Nephron progenitor cell (in vitro differentiated cells): Measurements from ENCODE around the gene SPP1.

Source experiments
- DNase-seq: peaks from one replicate; pipeline ENCODE4 v3.0.0; 2021
- H3K27ac Mint-ChIP-seq: 2 replicates; pipeline ENCODE4 v1.8.0; 2021; ENCODE audit warnings: mild to moderate bottlenecking, moderate library complexity, mixed read lengths
- H3K27me3 Mint-ChIP-seq: 2 replicates; pipeline ENCODE4 v1.8.0; 2021; ENCODE audit warnings: mild to moderate bottlenecking, low read depth, mixed read lengths; ENCODE audit not compliant: poor library complexity
- H3K36me3 Mint-ChIP-seq: 2 replicates; pipeline ENCODE4 v1.8.0; 2021; ENCODE audit warnings: low read depth, mixed read lengths
- H3K4me1 Mint-ChIP-seq: 2 replicates; pipeline ENCODE4 v1.8.0; 2021; ENCODE audit warnings: mixed read lengths
- H3K4me3 Mint-ChIP-seq: 2 replicates; pipeline ENCODE4 v1.8.0; 2021; ENCODE audit warnings: mild to moderate bottlenecking, moderate library complexity, mixed read lengths
- H3K9me3 Mint-ChIP-seq: 2 replicates; pipeline ENCODE4 v1.8.0; 2021; ENCODE audit warnings: mild to moderate bottlenecking, moderate library complexity, mixed read lengths
- TF ChIP-seq, protein P1 (sequence below): fragments of 200-600 bp; sonication (generic); IDR thresholded peaks from 2 replicates; pipeline ENCODE4 v1.5.0; 2021; ENCODE audit warnings: antibody characterized with exemption

Gene SPP1

GRCh38 chr4:87941537-87942392 is 33.7 kb upstream of the SPP1 start:
- no peaks in the 10 kb centered on the region for H3K9me3 Mint-ChIP-seq
- no peak for DNase-seq
- H3K4me1 Mint-ChIP-seq = peaks cover 12% of the 10 kb centered on the region
- H3K4me3 Mint-ChIP-seq = no peak overlapping the region
- TF ChIP-seq, protein P1, sequence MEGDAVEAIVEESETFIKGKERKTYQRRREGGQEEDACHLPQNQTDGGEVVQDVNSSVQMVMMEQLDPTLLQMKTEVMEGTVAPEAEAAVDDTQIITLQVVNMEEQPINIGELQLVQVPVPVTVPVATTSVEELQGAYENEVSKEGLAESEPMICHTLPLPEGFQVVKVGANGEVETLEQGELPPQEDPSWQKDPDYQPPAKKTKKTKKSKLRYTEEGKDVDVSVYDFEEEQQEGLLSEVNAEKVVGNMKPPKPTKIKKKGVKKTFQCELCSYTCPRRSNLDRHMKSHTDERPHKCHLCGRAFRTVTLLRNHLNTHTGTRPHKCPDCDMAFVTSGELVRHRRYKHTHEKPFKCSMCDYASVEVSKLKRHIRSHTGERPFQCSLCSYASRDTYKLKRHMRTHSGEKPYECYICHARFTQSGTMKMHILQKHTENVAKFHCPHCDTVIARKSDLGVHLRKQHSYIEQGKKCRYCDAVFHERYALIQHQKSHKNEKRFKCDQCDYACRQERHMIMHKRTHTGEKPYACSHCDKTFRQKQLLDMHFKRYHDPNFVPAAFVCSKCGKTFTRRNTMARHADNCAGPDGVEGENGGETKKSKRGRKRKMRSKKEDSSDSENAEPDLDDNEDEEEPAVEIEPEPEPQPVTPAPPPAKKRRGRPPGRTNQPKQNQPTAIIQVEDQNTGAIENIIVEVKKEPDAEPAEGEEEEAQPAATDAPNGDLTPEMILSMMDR = no peak
- peaks cover 3% of the 10 kb centered on the region for H3K27me3 Mint-ChIP-seq
- H3K27ac Mint-ChIP-seq = no peak overlapping the region
- H3K36me3 Mint-ChIP-seq = no peaks in the 10 kb centered on the region

- no peak for DNase-seq
- TF ChIP-seq, protein P1 = no peak
- H3K27me3 Mint-ChIP-seq = peaks cover 3% of the 10 kb centered on the region
- no peaks in the 10 kb centered on the region for H3K9me3 Mint-ChIP-seq
- no peaks in the 10 kb centered on the region for H3K36me3 Mint-ChIP-seq
- no peak overlapping the region for H3K27ac Mint-ChIP-seq
- peaks cover 12% of the 10 kb centered on the region for H3K4me1 Mint-ChIP-seq
- no peak overlapping the region for H3K4me3 Mint-ChIP-seq
Observed at GRCh38 chr4:87943660-87944149, 31.8 kb upstream of the SPP1 start.

GRCh38 chr4:87944967-87945366 is 30.5 kb upstream of the SPP1 start:
- Mint-ChIP-seq H3K4me1 (peaks cover 15% of the 10 kb centered on the region), H3K36me3 (no peaks in the 10 kb centered on the region), H3K27ac (no peak overlapping the region), H3K9me3 (no peaks in the 10 kb centered on the region), H3K4me3 (no peak overlapping the region), H3K27me3 (peaks cover 3% of the 10 kb centered on the region)
- no peak for DNase-seq
- TF ChIP-seq, protein P1 = no peak

DNA sequence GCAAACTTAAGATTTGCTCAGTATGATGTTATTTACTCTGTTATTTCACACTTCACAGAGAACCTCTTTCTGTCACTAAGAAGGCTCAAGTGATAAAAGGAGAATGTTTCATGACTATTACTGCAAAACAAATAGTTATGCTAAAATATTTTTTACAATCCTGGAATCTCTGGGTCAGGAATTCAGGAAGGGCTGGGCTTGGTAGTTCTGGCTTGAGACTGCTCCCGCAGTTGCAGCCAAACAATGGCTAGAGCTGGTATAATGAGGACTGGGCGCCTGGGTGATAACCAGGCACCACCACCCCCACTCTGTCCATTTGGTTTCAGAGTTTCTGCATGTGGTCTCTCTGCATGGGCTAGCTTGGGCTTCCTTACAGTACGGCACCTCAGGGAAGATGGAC is 28.7 kb upstream of the SPP1 start:
- Mint-ChIP-seq H3K9me3 (no peaks in the 10 kb centered on the region), H3K27me3 (peaks cover 3% of the 10 kb centered on the region), H3K36me3 (no peaks in the 10 kb centered on the region), H3K4me3 (no peak overlapping the region), H3K4me1 (peaks cover 21% of the 10 kb centered on the region), H3K27ac (no peak overlapping the region)
- TF ChIP-seq, protein P1 = no peak
- DNase-seq = no peak

GRCh38 chr4:87947381-87948160 is 27.9 kb upstream of the SPP1 start:
- Mint-ChIP-seq H3K36me3 (no peaks in the 10 kb centered on the region), H3K4me1 (peaks cover 16% of the 10 kb centered on the region), H3K27ac (no peak overlapping the region), H3K27me3 (peaks cover 1% of the 10 kb centered on the region), H3K9me3 (no peaks in the 10 kb centered on the region), H3K4me3 (no peak overlapping the region)
- DNase-seq = no peak
- TF ChIP-seq, protein P1 = no peak
